Activated CD4-positive, alpha-beta T cell treated with anti-CD3 and anti-CD28 coated beads, Interleukin-2, amount 50 U/mL, for 24 hours (primary cell): Measurements from ENCODE around the gene SRD5A3.
"Not testable (repeated sequence)": the region's sequence is repeated elsewhere in the genome, so short reads cannot be mapped to it uniquely, and the experiment has no call there.

ENCODE experiments used
- DNase-seq, 2 donors: peaks; one replicate each; pipeline ENCODE4 v3.0.0-alpha.2; 2020; ENCODE audit warnings: low read depth in 1 of 2, low spot score in 1 of 2

SRD5A3 gene

DNA sequence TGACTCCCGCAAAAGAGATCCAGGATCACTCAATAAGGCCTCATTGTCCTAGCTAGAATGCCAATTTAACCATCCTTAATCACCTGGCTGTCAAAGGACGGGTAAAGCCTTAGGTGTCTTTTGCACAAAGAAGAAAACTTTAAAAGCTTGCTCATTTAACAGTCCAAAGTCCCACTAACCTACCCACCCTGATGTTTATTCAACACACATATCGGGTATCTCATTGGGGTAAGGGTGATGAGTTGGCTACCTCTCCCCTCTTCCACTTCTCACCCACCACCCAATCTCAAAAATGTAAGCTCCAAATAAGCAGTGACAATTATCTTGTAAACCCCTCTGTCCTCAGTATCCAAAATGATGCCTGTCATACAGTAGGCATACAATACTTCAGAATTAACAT, 988 bp upstream of the SRD5A3 start:
- no peak for DNase-seq

DNA sequence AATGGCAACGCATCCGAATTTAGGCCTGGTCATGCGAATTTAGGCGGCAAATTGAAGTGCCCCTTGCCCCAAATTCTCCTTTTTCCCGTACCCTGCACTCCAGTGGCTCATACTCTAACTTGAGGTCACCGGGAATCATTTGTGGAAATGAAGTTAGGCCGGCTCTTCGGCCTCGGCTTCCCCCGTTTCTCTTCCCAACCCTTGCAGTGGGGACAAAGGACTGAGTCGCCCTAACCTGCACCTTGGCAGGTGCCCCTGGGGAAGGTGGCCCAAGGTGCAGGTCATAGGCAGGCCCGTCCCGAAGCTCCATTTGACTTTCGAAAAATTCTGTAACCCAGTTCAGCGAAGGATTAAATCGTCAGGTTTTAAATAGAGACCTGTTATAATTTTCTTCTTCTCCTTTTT, 811 bp downstream of the SRD5A3 start:
- DNase-seq: no peak

DNA sequence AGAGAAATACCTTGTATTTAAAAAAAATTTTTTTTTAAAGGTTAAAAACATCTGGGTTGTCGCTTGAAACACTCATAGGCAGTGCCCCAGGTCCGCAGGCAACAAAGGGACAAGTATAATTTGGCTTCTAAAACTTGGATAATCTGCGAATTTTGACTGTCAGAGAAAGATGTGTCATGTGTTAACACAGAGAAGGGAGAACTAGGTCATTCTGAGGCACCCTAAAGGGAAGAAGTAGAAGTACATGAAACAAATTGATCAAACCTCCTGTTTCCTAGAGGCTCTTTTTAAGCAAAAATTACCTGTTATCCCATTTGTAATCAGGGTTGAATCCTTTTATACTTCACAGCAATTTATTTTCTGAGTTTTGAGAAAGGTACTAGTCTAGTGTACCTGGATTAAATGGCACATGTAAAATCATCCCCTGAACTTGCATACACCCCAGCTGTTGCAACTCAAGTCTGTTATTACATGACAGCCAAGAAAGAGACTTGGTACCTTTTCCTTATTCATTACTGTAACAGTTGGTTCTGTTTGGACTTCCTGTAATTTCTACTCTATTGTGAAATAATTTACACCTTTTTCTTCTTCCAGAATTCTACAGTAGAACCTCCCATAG, 1.7 kb downstream of the SRD5A3 start:
- DNase-seq: no peak

DNA sequence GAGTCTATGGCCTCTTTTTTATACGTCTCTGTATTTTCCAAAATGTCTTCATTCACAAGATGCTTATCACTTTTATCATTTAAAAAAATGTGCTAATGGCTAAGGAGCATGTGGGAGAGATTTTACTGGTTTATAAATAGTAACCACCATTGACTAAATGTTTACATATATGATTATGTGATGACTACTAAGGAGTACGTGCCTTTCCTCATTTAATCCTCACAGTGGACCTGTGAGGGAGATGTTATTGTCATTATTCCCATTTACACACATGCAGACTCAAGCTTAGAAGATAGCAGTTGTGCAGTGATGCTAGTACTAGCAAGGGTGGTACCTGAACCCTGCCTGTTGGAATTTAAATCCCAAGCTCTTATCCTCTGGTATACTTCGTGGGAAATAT, 2.4 kb downstream of the SRD5A3 start:
- no peak for DNase-seq

DNA sequence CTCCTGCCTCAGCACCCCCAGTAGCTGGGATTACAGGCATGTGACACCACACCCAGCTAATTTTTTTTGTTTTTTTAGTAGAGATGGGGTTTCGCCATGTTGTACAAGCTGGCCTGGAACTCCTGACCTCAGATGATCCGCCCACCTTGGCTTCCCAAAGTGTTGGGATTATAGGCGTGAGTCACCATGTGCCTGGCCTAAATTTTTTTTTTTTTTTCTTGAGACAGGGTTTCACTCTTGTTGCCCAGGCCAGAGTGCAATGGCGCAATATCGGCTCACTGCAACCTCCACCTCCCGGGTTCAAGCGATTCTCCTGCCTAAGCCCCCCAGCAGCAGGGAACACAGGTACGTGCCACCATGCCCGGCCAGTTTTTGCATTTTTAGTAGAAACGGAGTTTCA, 4.8 kb downstream of the SRD5A3 start:
- DNase-seq: not testable (repeated sequence)

DNA sequence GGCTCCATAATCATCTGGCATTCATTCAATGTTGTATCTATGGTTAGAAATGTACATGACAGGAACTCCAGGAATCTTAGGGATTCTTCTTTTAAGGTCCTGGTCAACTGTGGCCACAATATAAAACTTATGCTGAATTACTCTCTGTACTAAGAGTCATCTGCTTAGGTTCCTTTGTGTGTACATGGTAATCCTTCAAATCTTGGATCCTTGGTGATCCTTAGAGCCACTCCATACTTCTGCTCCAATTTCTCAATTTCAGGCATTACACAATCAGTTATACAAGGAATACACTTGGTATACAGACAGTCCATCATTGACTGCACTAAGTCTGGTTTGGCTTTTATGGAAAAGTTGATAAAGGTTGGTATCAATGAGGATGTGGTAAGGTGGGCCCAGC, 5.8 kb downstream of the SRD5A3 start:
- no peak for DNase-seq

DNA sequence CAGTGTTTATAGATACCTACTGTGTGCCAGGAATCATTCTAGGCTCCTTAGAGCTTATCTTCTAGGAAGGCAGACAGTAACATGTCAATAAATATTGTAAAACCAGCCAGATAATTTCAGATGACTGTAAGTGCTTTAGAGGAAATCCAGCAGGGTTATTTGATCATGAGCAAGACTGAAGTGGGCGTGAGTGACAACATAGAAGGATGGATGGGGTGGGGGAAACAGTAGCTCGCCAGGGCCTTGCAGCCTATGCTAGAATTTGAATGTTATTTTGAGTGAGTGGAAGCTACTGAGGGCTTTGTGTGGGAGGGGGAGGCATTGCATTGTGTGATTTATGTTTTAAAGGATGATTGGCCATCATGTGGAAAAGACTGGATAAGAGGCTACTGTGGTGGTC, 6.7 kb downstream of the SRD5A3 start:
- DNase-seq: no peak

DNA sequence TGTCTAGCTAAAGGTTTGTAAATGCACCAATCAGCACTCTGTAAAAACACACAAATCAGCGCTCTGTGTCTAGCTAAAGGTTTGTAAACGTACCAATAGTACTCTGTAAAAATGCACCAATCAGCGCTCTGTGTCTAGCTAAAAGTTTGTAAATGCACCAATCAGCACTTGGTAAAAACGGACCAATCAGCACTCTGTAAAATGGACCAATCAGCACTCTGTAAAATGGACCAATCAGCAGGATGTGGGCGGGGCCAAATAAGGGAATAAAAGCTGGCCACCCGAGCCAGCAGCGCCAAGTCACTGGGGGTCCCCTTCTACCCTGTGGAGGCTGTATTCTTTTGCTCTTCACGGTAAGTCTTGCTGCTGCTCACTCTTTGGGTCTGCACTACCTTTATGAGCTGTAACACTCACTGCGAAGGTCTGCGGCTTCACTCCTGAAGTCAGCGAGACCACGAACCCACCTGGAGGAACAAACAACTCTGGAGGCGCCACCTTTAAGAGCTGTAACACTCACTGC, 7.2 kb downstream of the SRD5A3 start:
- not testable (repeated sequence) for DNase-seq

DNA sequence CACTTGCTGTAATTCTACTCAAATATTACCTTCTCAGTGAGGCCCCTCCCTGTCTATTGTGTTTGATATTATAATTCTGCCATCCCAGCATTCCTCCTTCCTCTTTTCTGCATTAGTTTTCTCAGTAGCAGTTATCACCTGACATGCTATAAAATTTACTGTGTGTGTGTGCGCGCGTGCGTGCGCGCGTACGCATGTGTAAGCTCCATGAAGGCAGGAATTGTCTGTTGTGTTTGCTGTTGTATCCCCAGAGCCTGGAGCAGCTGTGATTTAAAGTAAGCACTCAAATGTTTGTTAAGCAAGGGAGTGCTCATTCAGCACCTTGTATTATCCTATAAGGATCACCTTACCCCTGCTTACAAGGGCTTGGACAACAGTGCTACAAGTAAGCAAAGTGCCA, 8.6 kb downstream of the SRD5A3 start:
- DNase-seq: no peak

DNA sequence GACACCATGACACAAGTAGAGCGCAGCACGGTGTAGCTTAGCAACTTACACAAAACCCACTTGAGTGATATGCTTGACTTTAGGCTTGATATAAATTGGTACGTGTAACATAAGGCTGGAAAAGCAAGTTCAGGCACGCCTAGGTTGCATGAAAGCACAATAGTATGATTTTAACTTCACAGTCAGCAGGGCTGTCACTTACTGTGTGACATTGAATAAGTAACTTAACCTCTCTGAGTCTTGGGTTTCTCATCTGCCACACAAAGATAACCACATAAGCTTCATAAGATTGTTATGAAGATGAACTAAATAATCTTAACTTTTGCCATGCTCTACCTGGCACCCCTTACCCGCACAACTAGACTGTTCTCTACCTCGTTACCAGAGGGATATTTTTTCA, 9.5 kb downstream of the SRD5A3 start:
- DNase-seq: no peak

DNA sequence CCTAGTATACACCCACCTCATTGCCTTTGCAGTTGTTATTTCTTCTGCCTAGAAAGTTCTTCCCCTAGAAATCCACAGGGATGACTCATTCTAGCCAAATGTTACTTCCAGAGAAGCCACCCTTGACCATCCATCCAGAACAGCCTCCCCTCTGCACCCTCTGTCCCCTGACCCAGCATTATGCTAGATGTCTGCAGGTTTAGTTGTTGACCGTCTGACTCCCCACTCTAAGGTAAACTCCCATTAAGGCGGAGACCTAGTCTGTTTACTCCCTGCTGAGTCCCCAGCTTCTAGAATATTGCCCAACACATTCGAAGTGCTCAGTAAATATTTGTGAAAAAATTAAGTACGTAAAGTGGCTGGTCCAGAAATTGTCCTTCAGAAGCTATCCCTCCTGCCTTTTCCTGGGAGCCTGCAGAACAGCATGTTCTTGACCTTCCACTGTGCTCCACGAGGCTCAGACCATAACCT, 11.0 kb downstream of the SRD5A3 start:
- no peak for DNase-seq

DNA sequence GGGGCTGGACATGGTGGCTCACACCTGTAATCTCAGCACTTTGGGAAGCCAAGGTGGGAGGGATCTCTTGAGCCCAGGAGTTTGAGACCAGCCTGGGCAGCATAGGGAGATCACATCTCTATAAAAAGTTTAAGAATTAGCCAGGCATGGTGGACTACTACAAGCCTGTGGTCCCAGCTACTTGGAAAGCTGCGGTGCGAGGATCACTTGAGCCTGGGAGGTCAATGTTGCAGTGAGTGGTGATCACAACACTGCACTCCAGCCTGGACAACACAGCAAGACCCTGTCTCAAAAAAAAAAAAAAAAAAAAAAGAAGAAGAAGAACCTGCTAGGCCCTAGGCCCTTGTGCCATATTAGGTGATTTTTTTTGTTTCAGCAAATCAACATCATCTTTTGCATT, 12.2 kb downstream of the SRD5A3 start:
- DNase-seq: no peak

DNA sequence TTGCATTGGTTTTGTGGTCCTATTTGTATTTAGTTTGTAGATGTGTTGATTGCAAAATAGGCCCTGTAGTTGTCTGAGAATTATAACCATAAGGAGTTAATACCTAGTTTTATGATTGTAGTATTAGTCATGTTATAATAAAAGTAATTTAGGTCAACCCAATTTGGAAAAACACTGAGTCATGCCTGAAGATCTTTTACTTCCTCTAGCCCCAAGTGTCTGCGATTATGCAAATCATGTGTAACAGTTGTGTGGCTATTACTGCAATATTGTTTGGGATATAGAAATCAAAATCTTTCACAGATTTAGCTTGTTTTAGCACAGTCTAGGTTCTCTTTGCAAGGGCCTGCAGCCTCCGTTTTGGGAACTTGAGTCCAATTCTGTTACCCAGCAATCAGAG, 12.6 kb downstream of the SRD5A3 start:
- peak in 1 of 2 donors; percentile 3 for DNase-seq

DNA sequence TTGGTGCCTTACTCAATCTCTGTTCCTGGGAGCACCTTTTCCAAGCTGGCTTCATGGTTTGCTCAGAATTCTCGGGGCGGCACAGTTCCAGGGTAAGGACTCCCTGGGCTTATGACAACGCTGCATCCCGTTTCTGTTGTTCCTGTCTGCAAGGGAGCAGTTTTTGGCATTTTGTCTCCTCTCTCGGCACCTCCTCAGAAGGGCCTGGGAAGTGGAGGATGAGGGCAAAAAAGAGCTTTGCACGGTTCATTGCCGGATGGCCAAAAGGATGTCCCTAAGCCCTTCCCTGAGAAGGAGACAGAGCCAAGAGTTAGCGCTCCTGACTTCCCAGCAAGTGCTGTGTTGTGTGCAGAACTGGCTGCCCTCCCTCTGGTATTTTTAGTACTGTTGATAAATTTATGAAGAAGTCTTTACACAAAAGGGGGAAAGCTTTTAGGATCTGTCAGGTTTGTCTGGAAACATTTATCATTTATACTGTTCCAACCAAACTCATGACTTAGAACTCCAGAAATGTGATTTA, 13.4 kb downstream of the SRD5A3 start:
- DNase-seq: no peak

DNA sequence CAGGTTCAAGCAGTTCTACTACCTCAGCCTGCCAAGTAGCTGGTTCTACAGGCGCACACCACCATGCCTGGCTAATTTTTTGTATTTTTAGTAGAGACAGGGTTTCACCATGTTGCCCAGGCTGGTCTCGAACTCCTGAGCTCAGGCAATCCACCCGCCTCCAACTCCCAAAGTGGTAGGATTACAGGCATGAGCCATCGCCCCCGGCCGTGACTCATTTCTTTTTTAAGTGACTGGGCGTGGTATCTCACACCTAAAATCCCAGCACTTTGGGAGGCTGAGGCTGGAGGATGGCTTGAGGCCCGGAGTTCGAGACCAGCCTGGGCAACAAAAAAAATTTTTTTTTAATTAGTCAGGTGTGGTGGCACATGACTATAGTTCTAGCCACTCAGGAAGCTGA, 16.9 kb downstream of the SRD5A3 start:
- DNase-seq: not testable (repeated sequence)

DNA sequence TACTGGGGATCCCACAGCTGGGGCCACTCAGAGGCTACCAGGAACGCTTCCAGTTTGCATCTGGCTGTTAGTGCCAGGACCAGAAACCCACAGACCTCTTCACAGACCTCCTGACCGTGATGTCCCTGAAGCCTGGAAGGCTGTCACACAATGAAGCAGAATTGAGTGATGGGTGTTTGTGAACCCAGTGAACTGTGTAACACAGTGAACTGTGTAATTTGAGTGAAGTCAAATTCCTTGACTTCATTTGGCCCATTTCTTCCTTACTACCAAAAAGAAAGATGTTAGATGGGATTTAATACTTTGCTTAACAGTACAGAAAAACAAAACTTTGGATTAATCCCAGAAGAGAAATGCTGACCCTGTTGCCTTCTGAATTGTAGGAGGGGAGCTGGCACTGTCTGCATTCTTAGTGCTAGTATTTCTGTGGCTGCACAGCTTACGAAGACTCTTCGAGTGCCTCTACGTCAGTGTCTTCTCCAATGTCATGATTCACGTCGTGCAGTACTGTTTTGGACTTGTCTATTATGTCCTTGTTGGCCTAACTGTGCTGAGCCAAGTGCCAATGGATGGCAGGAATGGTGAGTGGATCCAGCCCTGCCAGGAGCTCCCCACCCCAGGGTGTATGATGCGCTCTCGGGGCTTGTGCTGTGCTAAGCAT, 17.8 kb downstream of the SRD5A3 start:
- DNase-seq: no peak

DNA sequence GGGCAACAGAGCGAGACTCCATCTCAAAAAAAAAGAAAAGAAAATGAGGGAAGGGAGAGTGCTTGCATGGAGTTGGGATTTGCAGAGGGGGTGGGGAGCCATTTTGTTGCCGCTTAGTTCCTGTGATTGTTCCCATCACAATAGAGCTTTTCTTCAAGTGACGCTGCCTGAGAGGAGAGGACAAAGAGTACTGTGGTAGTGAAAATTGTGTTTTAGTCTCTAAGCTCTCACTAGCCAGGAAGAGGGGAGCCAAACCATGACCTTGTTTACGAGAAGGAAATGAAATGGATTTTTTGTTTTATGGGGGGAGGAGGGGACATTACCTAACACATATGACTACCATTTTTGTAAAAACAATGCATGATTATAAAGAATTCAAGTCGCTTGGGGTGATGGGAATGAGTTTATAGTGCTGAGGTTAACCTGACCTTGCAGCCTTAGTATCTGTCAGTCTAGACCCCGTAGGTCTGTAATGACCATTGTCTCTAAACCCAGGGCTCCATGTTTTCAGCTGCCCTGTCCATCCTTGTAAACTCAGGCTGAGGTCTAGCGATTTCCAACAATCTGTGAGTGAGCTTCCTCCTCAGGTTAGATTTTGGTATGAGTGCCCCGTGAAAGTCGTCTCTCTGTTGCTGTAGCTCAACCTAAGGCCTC, 18.8 kb downstream of the SRD5A3 start:
- no peak for DNase-seq

DNA sequence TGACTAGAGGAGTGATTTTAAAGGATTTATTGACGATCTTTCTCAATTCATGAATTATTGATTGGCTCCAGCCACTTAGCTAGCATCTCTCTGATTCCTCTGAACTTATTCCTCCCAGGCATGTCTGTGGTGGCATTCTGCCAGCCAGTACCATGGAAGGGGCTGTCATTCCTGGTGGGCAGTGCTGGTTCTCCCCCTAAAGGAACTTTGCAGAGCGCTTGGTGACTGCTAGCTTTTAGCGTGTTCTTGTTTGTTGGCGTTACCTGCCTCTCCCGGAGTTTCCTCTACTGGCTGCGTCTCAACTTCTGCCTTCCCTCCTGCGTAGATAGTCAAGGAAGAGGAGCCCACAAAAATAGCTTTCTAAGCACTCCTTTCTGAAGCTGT, 19.3 kb downstream of the SRD5A3 start:
- no peak for DNase-seq

DNA sequence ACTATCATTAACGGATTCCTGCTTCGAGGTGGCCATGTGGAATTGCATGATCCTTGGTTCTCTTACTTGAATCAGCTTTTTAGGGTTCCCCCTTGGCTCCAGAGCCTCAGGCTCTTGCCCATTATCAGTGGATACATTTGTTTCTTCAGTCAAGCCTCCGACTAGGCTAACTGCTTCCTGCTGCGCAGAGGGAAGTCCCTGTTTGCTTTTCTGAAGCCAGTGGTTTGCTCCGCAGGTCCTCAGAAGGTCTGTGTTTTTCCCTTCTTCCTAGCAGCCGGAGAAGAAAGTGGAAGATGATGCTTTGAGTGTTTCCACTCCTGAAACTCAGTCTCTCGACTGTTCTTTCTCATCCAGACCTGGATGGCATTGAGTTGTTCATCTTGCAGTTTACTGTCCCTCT, 20.6 kb downstream of the SRD5A3 start:
- no peak for DNase-seq

DNA sequence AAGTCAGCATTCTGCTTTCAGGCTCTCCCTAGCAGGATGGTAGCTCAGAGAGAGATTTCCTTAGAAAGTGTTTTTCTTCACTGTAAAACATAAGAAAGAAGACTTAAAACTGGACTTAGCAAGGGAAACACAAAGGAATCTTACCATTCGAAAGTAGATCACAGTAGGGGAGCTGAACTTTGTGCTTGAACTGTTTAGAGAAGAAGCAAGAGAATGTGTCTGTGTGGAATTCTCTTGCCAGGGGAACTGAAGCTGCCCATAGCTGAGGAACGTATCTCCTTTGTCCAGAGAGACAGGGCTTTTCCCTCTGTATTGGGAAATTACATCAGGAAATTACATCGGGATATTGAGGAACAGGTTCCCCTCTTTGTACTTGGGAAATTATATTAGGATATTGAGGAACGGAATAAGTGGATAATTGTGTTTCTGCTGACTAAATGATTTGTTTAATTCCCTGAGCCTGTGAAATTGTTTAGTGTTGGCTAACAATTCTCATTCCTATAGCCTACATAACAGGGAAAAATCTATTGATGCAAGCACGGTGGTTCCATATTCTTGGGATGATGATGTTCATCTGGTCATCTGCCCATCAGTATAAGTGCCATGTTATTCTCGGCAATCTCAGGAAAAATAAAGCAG, 21.2 kb downstream of the SRD5A3 start:
- DNase-seq: no peak

DNA sequence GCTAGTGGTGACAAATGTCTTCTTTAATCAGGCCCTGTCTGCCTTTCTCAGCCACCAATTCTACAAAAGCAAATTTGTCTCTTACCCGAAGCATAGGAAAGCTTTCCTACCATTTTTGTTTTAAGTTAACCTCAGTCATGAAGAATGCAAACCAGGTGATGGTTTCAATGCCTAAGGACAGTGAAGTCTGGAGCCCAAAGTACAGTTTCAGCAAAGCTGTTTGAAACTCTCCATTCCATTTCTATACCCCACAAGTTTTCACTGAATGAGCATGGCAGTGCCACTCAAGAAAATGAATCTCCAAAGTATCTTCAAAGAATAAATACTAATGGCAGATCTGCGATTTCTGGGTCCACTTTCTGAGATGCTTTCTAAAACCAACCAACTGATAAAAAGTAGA, 23.9 kb downstream of the SRD5A3 start:
- DNase-seq: no peak

DNA sequence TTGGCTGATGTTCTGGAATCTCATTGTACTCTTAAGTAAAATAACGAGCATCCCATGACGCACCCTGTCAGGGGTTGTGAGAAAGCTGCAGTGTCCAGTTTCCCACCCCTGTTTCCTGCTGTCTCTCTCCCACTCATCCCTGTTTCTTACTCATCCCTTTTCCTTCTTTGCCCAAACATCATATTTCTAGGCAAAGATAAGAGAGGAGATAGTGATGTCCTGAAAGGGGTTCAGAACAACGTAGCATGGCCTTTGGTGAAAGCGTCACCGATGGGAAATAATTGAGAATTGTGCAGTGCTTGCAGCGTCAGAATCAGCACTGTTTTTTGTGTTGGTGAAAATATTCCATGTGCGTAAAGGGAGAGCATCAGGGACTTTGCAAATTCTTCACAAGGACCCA, 26.2 kb downstream of the SRD5A3 start:
- DNase-seq: no peak
